Liver (tissue), 9 donors: ENCODE results near the gene COL3A1. TPM values are rescaled to one million over a fixed set of nuclear protein-coding genes. Genes with fewer than 3 reads are reported as not detected.

ENCODE experiments used
- DNase-seq: peaks from one replicate; pipeline ENCODE4 v3.0.0-alpha.2; 2017; ENCODE audit warnings: low spot score
- H3K27ac ChIP-seq, 2 donors: one replicate each; pipeline ENCODE4 v1.7.0; 2013; ENCODE audit warnings: inconsistent platforms in 2 of 2, low read length in 2 of 2, control low read depth in 1 of 2, low read depth in 1 of 2, mild to moderate bottlenecking in 1 of 2
- H3K27me3 ChIP-seq, 4 donors: one replicate each; pipeline versions ENCODE4 v1.6.1 to v1.7.0; 2013; ENCODE audit warnings: low read length in 3 of 4, inconsistent platforms in 1 of 4, mild to moderate bottlenecking in 1 of 4, moderate library complexity in 1 of 4; ENCODE audit not compliant: control insufficient read depth in 4 of 4, insufficient read depth in 4 of 4
- H3K36me3 ChIP-seq, 4 donors: one replicate each; pipeline versions ENCODE4 v1.6.1 to v1.7.0; 2013; ENCODE audit warnings: low read length in 3 of 4, mild to moderate bottlenecking in 3 of 4, low read depth in 1 of 4, moderate library complexity in 1 of 4; ENCODE audit not compliant: control insufficient read depth in 4 of 4, insufficient read depth in 3 of 4
- H3K4me1 ChIP-seq, 4 donors: one replicate each; pipeline versions ENCODE4 v1.6.1 to v1.7.0; 2013; ENCODE audit warnings: low read length in 3 of 4, mild to moderate bottlenecking in 3 of 4, moderate library complexity in 1 of 4; ENCODE audit not compliant: control insufficient read depth in 4 of 4, insufficient read depth in 4 of 4
- H3K4me3 ChIP-seq, 3 donors: one replicate each; pipeline versions ENCODE4 v1.6.1 to v1.7.0; 2013; ENCODE audit warnings: low read length in 3 of 3, control low read depth in 1 of 3, low read depth in 1 of 3, mild to moderate bottlenecking in 1 of 3
- H3K9ac ChIP-seq, 2 donors: one replicate each; pipeline ENCODE4 v1.7.0; 2013; ENCODE audit warnings: low read length in 2 of 2, mild to moderate bottlenecking in 2 of 2, moderate library complexity in 2 of 2, control low read depth in 1 of 2, low read depth in 1 of 2
- H3K9me3 ChIP-seq, 4 donors: one replicate each; pipeline versions ENCODE4 v1.6.1 to v1.7.0; 2013; ENCODE audit warnings: low read length in 3 of 4; ENCODE audit not compliant: control insufficient read depth in 4 of 4
- CTCF ChIP-seq: fragments of 150-350 bp; IDR thresholded peaks from 2 replicates; pipeline ENCODE4 v1.5.1; 2017; ENCODE audit warnings: improper control_type of control experiment, low read depth, low read length; ENCODE audit not compliant: missing input control
- EGR1 ChIP-seq, 2 donors: IDR thresholded peaks; 2 replicates each; pipeline ENCODE4 v1.6.1; 2016 to 2018; ENCODE audit warnings: antibody characterized with exemption in 2 of 2, low read depth in 2 of 2
- FOXA1 ChIP-seq: IDR thresholded peaks from 2 replicates; pipeline ENCODE4 v1.6.1; 2016; ENCODE audit warnings: antibody characterized with exemption
- GABPA ChIP-seq, 2 donors: IDR thresholded peaks in 1 of 2; conservative IDR thresholded peaks in 1 of 2; 2 replicates each; pipeline ENCODE4 v1.6.1; 2016; ENCODE audit warnings: antibody characterized with exemption in 2 of 2, mild to moderate bottlenecking in 1 of 2, moderate library complexity in 1 of 2
- HNF4A ChIP-seq, 2 donors: conservative IDR thresholded peaks; 2 replicates each; pipeline ENCODE4 v1.6.1; 2016; ENCODE audit warnings: antibody characterized with exemption in 2 of 2, mild to moderate bottlenecking in 2 of 2
- JUND ChIP-seq, 2 donors: IDR thresholded peaks; 2 replicates each; pipeline ENCODE4 v1.6.1; 2016; ENCODE audit warnings: antibody characterized with exemption in 2 of 2
- NR2F2 ChIP-seq: IDR thresholded peaks from 2 replicates; pipeline ENCODE4 v1.6.1; 2016; ENCODE audit warnings: antibody characterized with exemption
- RAD21 ChIP-seq, 2 donors: IDR thresholded peaks; 2 replicates each; pipeline ENCODE4 v1.6.1; 2016; ENCODE audit warnings: antibody characterized with exemption in 2 of 2, mild to moderate bottlenecking in 2 of 2
- TAF1 ChIP-seq: conservative IDR thresholded peaks from 2 replicates; pipeline ENCODE4 v1.6.1; 2016; ENCODE audit warnings: antibody characterized with exemption, mild to moderate bottlenecking
- ZBTB33 ChIP-seq: IDR thresholded peaks from 2 replicates; pipeline ENCODE4 v1.6.1; 2016; ENCODE audit warnings: antibody characterized with exemption
- WGBS: extraction: QIAGEN DNeasy Blood & Tissue Kit; methylation state at CpG from one replicate; pipeline ENCODE4 v1.1.7; 2013; 5-methylcytosine and 5-hydroxymethylcytosine counted together
- polyA plus RNA-seq, 2 donors: library from polyadenylated mRNA; stranded (reverse) in 1 of 2; unstranded in 1 of 2; fragments of 200-250 nt in 1 of 2; fragments of >200 nt in 1 of 2; fragmentation: Nextera tagmentation in 1 of 2; extraction: Ambion mirVana in 1 of 2; gene quantifications; one replicate each; pipeline versions ENCODE4 v1.2.1 to v1.2.3, GENCODE V29; 2013 to 2015
- total RNA-seq, 2 donors: library from RNA; depleted of rRNA; stranded (reverse); fragments of >200 nt; gene quantifications; one replicate each; pipeline ENCODE4 v1.2.3, GENCODE V29; 2014
- TF ChIP-seq, protein P1 (sequence below): IDR thresholded peaks from 2 replicates; pipeline ENCODE4 v1.6.1; 2016; ENCODE audit warnings: antibody characterized with exemption, mild to moderate bottlenecking
- TF ChIP-seq, protein P2 (sequence below): IDR thresholded peaks from 2 replicates; pipeline ENCODE4 v1.6.1; 2016; ENCODE audit warnings: antibody characterized with exemption
- donor health status: healthy.
- donor health status: healthy.
- donor health status: healthy.
- donor health status: healthy.
- donor health status: healthy.

Gene COL3A1
- total and polyA plus RNA-seq, 4 donors: 21.4 to 207 (median 93.3) TPM

DNA sequence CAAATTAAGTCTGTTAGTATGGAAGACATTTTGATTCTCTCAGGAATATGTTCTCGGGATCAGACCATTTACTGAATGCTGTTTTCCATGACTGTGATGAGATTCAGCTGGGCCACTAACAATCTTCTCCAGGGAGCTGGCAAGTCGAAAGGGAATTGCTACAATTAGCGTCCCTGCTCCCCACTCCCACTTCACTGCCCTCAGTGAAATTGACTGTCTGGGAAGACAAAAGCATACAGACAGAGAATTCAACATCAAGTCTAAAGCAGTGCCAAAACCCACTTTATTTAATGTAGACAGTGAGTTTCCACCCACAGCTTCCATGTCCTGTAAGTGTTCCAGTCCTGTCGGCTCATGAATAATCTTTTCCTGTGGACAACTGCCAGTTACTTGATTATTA lies 34.0 kb upstream of the COL3A1 start:
- Histone ChIP-seq H3K9ac (no peak overlapping the region), H3K9me3 (peaks cover 0 to 4% (median 0%) of the 10 kb centered on the region in 4 donors), H3K36me3 (no peaks in the 10 kb centered on the region), H3K4me3 (no peak overlapping the region), H3K27ac (no peak overlapping the region), H3K27me3 (no peaks in the 10 kb centered on the region), H3K4me1 (no peaks in the 10 kb centered on the region)
- DNase-seq: no peak
- 69% methylated on average over 4 of the region's 4 CpGs for WGBS
- no peak for TF ChIP-seq TAF1
- TF ChIP-seq, protein P1, sequence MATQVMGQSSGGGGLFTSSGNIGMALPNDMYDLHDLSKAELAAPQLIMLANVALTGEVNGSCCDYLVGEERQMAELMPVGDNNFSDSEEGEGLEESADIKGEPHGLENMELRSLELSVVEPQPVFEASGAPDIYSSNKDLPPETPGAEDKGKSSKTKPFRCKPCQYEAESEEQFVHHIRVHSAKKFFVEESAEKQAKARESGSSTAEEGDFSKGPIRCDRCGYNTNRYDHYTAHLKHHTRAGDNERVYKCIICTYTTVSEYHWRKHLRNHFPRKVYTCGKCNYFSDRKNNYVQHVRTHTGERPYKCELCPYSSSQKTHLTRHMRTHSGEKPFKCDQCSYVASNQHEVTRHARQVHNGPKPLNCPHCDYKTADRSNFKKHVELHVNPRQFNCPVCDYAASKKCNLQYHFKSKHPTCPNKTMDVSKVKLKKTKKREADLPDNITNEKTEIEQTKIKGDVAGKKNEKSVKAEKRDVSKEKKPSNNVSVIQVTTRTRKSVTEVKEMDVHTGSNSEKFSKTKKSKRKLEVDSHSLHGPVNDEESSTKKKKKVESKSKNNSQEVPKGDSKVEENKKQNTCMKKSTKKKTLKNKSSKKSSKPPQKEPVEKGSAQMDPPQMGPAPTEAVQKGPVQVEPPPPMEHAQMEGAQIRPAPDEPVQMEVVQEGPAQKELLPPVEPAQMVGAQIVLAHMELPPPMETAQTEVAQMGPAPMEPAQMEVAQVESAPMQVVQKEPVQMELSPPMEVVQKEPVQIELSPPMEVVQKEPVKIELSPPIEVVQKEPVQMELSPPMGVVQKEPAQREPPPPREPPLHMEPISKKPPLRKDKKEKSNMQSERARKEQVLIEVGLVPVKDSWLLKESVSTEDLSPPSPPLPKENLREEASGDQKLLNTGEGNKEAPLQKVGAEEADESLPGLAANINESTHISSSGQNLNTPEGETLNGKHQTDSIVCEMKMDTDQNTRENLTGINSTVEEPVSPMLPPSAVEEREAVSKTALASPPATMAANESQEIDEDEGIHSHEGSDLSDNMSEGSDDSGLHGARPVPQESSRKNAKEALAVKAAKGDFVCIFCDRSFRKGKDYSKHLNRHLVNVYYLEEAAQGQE: no peak
- TF ChIP-seq JUND (IDR thresholded peaks at IDR 0.05): no peak
- no peak for TF ChIP-seq CTCF
- TF ChIP-seq, protein P2, sequence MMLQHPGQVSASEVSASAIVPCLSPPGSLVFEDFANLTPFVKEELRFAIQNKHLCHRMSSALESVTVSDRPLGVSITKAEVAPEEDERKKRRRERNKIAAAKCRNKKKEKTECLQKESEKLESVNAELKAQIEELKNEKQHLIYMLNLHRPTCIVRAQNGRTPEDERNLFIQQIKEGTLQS: no peak
- no peak for TF ChIP-seq HNF4A (conservative IDR thresholded peaks at IDR 0.05)
- no peak for TF ChIP-seq GABPA (IDR thresholded peaks at IDR 0.05 in 1 of 2, conservative IDR thresholded peaks at IDR 0.05 in 1 of 2)
- no peak for TF ChIP-seq NR2F2
- no peak for TF ChIP-seq FOXA1
- no peak for TF ChIP-seq EGR1 (IDR thresholded peaks at IDR 0.05; ENCODE audit: low read depth in 2 of 2)

DNA sequence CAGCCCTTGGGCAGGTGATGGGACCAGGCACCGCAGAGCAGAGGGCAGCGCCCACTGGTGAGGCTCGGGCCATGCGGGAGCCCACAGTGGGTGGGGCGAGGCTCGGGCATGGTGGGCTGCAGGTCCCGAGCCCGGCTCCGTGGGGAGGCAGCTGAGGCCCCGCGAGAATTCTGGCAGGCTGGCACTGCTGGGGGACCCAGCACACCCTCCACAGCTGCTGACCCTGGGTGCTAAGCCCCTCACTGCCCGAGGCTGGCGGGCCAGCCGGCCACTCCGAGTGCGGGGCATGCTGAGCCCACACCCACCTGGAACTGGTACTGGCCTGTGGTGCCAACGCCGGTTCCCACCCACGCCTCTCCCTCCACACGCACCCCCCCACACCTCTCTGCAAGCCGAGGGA lies 29.7 kb upstream of the COL3A1 start:
- Histone ChIP-seq H3K4me3 (no peak overlapping the region), H3K27me3 (no peaks in the 10 kb centered on the region), H3K36me3 (no peaks in the 10 kb centered on the region), H3K27ac (no peak overlapping the region), H3K9me3 (peaks cover 0 to 5% (median 0%) of the 10 kb centered on the region in 4 donors), H3K9ac (no peak overlapping the region), H3K4me1 (no peaks in the 10 kb centered on the region)
- WGBS: 88% methylated on average over 21 of the region's 21 CpGs
- DNase-seq: no peak
- no peak for TF ChIP-seq RAD21 (IDR thresholded peaks at IDR 0.05)
- TF ChIP-seq FOXA1: no peak
- TF ChIP-seq HNF4A (conservative IDR thresholded peaks at IDR 0.05): no peak
- TF ChIP-seq ZBTB33: no peak
- TF ChIP-seq, protein P2: no peak
- TF ChIP-seq, protein P1: no peak
